Panc1 (cell line): Measurements from ENCODE around the gene UBASH3B. TPM values are rescaled to one million over a fixed set of nuclear protein-coding genes. Genes with fewer than 3 reads are reported as not detected.

Source experiments
- ATAC-seq: fragments of 200-7000 bp; cut with Tn5 transposase; 2 replicates; pipeline ENCODE4 v1.9.1; 2020; ENCODE audit warnings: mild to moderate bottlenecking, moderate library complexity
- BruUV-seq: library from RNA; stranded (reverse); fragments of 400-500 nt; replicated peaks from 2 replicates; lab custom pipeline; 2021; lab: Mats Ljungman, UMichigan
- CTCF ChIA-PET: fragments of 300-600 bp; sonication (Branson Sonifier 250); formaldehyde crosslinking; loops from one replicate; lab custom pipeline; 2022; ENCODE audit warnings: antibody characterized with exemption; lab: Charles Lee
- POLR2A ChIA-PET: fragments of 300-600 bp; sonication (Branson Sonifier 250); formaldehyde crosslinking; loops from one replicate; lab custom pipeline; 2022; ENCODE audit warnings: antibody characterized with exemption; lab: Charles Lee
- DNase-seq: peaks from one replicate; pipeline ENCODE4 v3.0.0-alpha.2; 2010; ENCODE audit warnings: low read depth, low spot score
- H3K27ac ChIP-seq: 2 replicates; pipeline ENCODE4 v1.5.1; 2011; ENCODE audit warnings: mild to moderate bottlenecking, low read length, inconsistent platforms
- H3K27me3 ChIP-seq: fragments of 200-500 bp; sonication (Bioruptor generic); 2 replicates; pipeline ENCODE4 v1.6.0; 2014; ENCODE audit warnings: low read length, inconsistent platforms; ENCODE audit not compliant: control insufficient read depth, insufficient read depth
- H3K36me3 ChIP-seq: fragments of 200-500 bp; sonication (Bioruptor generic); 2 replicates; pipeline ENCODE4 v1.5.1; 2014; ENCODE audit warnings: inconsistent platforms, mild to moderate bottlenecking, low read length, moderate library complexity; ENCODE audit not compliant: control insufficient read depth, insufficient read depth
- H3K4me1 ChIP-seq: 2 replicates; pipeline ENCODE4 v1.5.1; 2011; ENCODE audit warnings: inconsistent platforms, mild to moderate bottlenecking, low read length, moderate library complexity; ENCODE audit not compliant: control insufficient read depth, insufficient read depth
- H3K4me3 ChIP-seq, 2 experiments: 2 replicates each; pipeline ENCODE4 v1.5.1; 2011 to 2012; ENCODE audit warnings: low read depth in 2 of 2, low read length in 2 of 2, mild to moderate bottlenecking in 2 of 2, inconsistent platforms in 1 of 2, moderate library complexity in 1 of 2
- H3K9me3 ChIP-seq: fragments of 200-500 bp; sonication (Bioruptor generic); 2 replicates; pipeline ENCODE4 v1.5.1; 2014; ENCODE audit warnings: low read depth, mild to moderate bottlenecking, inconsistent platforms, low read length, moderate library complexity; ENCODE audit not compliant: control insufficient read depth, insufficient read depth
- CTCF ChIP-seq: fragments of 450-650 bp; IDR thresholded peaks from 2 replicates; pipeline ENCODE4 v1.5.1; 2017; ENCODE audit warnings: mild to moderate bottlenecking
- POLR2AphosphoS5 ChIP-seq: IDR thresholded peaks from 2 replicates; pipeline ENCODE4 v1.6.1; 2012; ENCODE audit warnings: mild to moderate bottlenecking, low read depth, low read length, moderate library complexity
- REST ChIP-seq, 2 experiments: IDR thresholded peaks; 2 replicates each; pipeline ENCODE4 v1.6.1; 2011 to 2012; ENCODE audit warnings: low read depth in 2 of 2, control low read depth in 1 of 2, low read length in 1 of 2, mild to moderate bottlenecking in 1 of 2, moderate library complexity in 1 of 2; ENCODE audit not compliant: insufficient read depth in 1 of 2
- SIN3A ChIP-seq: IDR thresholded peaks from 2 replicates; pipeline ENCODE4 v1.6.1; 2012; ENCODE audit warnings: low read depth, mild to moderate bottlenecking, low read length, moderate library complexity, borderline replicate concordance; ENCODE audit not compliant: insufficient read depth
- TCF7L2 ChIP-seq: IDR thresholded peaks from 2 replicates; pipeline ENCODE4 v1.6.1; 2011; ENCODE audit warnings: mild to moderate bottlenecking, low read depth, low read length, inconsistent platforms
- in situ Hi-C: cut with HindIII; loops from 2 replicates; pipeline ENCODE4 v1.10.0; 2016; ENCODE audit warnings: low sequenced_read_pairs, low pct_unique_long_range_greater_than_20kb
- intact Hi-C: fragments of 100-400 bp; cut with micrococcal nuclease; formaldehyde crosslinking; loops from one replicate; pipeline ENCODE4 v1.10.0; 2022; ENCODE audit not compliant: unreplicated experiment
- total RNA-seq: library from RNA; stranded (reverse); gene quantifications from one replicate; pipeline ENCODE4 v1.2.1, GENCODE V29; 2021; ENCODE audit not compliant: unreplicated experiment

UBASH3B gene
- total RNA-seq, 1 experiment from 2014 or later, result 55.1 TPM

GRCh38 chr11:122743949-122744348 is 88.4 kb downstream of the UBASH3B start:
- no peak overlapping the region for H3K4me3 ChIP-seq
- ChIA-PET CTCF (no interaction called here), POLR2A (no interaction called here)
- BruUV-seq, result no TSS peak
- no peaks in the 10 kb centered on the region for H3K9me3 ChIP-seq
- no peaks in the 10 kb centered on the region for H3K36me3 ChIP-seq
- ATAC-seq, result 0 out of 2 replicates have a peak, but pooled peaks have one; percentile 10
- no peak for TF ChIP-seq POLR2AphosphoS5
- TF ChIP-seq CTCF, result no peak
- no peak for TF ChIP-seq TCF7L2
- TF ChIP-seq REST (IDR thresholded peaks at IDR 0.05; ENCODE audit: insufficient read depth in 1 of 2, low read depth in 2 of 2, low read length in 1 of 2), result no peak
- TF ChIP-seq SIN3A, result no peak
- no peak for DNase-seq
- no peaks in the 10 kb centered on the region for H3K27me3 ChIP-seq
- in situ Hi-C loops, result no loop called here
- no peak overlapping the region for H3K27ac ChIP-seq
- no peaks in the 10 kb centered on the region; the same call in 1 of the 2 replicates for H3K4me1 ChIP-seq
- intact Hi-C loops, result no loop called here

GRCh38 chr11:122744357-122744756 is 88.8 kb downstream of the UBASH3B start:
- no peak for DNase-seq
- intact Hi-C loops (no loop called here), in situ Hi-C loops (no loop called here)
- TF ChIP-seq REST (IDR thresholded peaks at IDR 0.05; ENCODE audit: insufficient read depth in 1 of 2, low read depth in 2 of 2, low read length in 1 of 2) (no peak), TCF7L2 (no peak), SIN3A (no peak), POLR2AphosphoS5 (no peak), CTCF (no peak)
- ChIA-PET CTCF (no interaction called here), POLR2A (no interaction called here)
- Histone ChIP-seq H3K4me3 (no peak overlapping the region), H3K27ac (no peak overlapping the region), H3K27me3 (no peaks in the 10 kb centered on the region), H3K36me3 (no peaks in the 10 kb centered on the region), H3K4me1 (no peaks in the 10 kb centered on the region; the same call in 1 of the 2 replicates), H3K9me3 (no peaks in the 10 kb centered on the region)
- no TSS peak for BruUV-seq
- ATAC-seq, result no peak
